GM19193 (cell line): ENCODE results near the gene GSTM2.
"Not testable (repeated sequence)": the region's sequence is repeated elsewhere in the genome, so short reads cannot be mapped to it uniquely, and the experiment has no call there.

Experiments
- POLR2A ChIP-seq: IDR thresholded peaks from 4 replicates; pipeline ENCODE4 v1.6.1; 2011; ENCODE audit not compliant: insufficient read depth, insufficient read length; ENCODE audit errors: extremely low read depth

The GSTM2 gene

GRCh38 chr1:109687641-109688499 lies 20.0 kb downstream of the GSTM2 start, which contains the start of gene GSTM1:
Gene GSTM1 (plus strand): TSS chr1:109687817. CDS start chr1:109687874, 57 bp downstream.
- peak; percentile 65 for TF ChIP-seq POLR2A

- TF ChIP-seq POLR2A: no peak
These were observed 22.1 kb downstream of the GSTM2 start for GRCh38 chr1:109689844-109690405.

- no peak for TF ChIP-seq POLR2A
These were observed 23.9 kb downstream of the GSTM2 start for GRCh38 chr1:109691759-109692158.

- no peak for TF ChIP-seq POLR2A
These were observed 29.2 kb downstream of the GSTM2 start for GRCh38 chr1:109697066-109697465.

- TF ChIP-seq POLR2A: no peak
These were observed 36.3 kb downstream of the GSTM2 start for GRCh38 chr1:109704173-109704572.

- TF ChIP-seq POLR2A: no peak
These were observed 37.6 kb downstream of the GSTM2 start for GRCh38 chr1:109705411-109705810.

- TF ChIP-seq POLR2A: not testable (repeated sequence)
These were observed 43.9 kb downstream of the GSTM2 start, which contains the start of gene GSTM5 for GRCh38 chr1:109711593-109712320. Gene GSTM5 (plus strand): TSS chr1:109712251. CDS start chr1:109712313, 62 bp downstream.

- no peak for TF ChIP-seq POLR2A
These were observed 44.5 kb downstream of the GSTM2 start for GRCh38 chr1:109712321-109712864.

- no peak for TF ChIP-seq POLR2A
These were observed 45.8 kb downstream of the GSTM2 start for GRCh38 chr1:109713636-109714035.

GRCh38 chr1:109714661-109715372 lies 47.0 kb downstream of the GSTM2 start:
- TF ChIP-seq POLR2A: no peak

- no peak for TF ChIP-seq POLR2A
These were observed 48.3 kb downstream of the GSTM2 start for GRCh38 chr1:109716121-109716520.

GRCh38 chr1:109716570-109717090 lies 48.8 kb downstream of the GSTM2 start:
- no peak for TF ChIP-seq POLR2A

GRCh38 chr1:109717729-109718128 lies 49.9 kb downstream of the GSTM2 start:
- no peak for TF ChIP-seq POLR2A

- TF ChIP-seq POLR2A: no peak
These were observed 50.6 kb downstream of the GSTM2 start for GRCh38 chr1:109718495-109718894.
